HG02884 (cell line): Measurements from ENCODE around the gene FBXW12.

ENCODE experiments used
- ATAC-seq: cut with Tn5 transposase; IDR thresholded peaks from one replicate; pipeline ENCODE4 v1.9.1; 2021; ENCODE audit warnings: mild to moderate bottlenecking, moderate library complexity; ENCODE audit not compliant: unreplicated experiment

The FBXW12 gene

DNA sequence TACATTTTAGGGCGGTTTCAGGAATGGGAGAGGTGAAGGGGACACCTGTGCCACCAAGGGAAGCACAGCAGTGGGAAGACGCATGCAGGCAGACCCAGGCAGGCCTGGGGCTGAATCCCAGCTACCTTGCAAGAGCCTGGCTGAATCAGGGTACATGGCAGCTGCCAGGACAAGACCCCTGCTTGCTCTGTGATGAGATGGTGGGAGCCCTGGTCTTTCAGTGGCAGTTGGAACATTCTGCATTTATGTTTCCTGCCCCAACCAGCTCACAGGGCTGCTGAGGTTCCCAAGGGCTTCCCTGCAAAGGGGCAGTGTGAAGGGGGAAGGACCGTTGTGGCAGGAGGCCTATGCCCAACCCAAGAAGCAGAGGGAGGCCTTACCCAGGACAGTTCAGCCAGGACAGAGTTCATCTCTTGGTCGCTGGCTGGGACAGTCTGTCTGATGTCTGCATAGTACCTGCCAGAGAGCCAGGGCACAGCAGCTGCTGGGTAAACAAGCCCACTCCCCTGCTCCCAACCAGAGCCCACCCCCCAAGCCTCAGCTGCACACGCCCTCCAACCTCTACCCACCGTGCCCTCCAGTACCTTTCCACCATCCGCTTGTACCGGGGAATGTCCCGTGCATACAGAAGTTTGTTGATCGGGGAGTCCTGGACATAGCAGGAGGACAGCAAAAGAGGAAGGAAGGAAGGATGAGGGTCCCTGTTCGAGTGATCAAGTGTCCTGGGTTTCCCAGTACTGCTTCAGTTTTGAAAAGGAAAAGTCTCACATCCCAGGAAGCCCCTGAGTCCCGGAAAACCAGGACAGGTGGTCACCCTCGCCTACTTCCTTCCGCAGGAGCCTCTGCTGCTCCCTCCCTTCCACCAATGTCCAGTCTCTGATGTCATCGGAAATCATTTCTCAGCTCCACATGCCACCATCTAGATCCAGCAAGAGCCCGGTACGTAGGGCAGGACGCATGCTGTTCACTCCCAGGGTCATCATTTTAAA, 34.7 kb downstream of the FBXW12 start:
- no peak for ATAC-seq

DNA sequence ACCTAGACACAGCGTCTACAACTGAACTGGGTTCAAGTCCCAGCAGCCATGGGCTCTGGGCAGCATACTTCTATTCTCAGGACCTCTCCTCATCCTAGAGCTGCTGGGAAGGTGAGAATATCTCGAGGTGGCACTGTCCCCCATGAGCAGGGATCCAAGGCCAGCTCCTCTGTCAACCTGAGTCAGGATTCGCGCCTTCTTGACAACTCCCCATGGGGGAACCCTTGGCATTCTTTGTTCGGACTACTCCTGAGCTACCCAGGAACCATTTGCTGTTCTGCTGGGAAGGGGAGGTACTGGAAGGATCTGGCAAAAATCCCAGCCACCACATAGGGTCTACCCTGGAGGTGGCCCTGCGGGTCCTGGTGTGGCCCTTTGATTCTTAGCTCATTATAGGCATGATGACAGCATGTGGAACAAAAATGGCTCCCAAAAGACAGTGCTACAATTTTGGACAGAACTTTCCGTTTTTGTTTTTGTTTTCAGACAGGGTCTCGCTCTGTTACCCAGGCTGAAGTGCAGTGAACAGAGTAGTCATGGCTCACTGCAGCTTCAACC, 35.6 kb downstream of the FBXW12 start:
- ATAC-seq, result no peak

DNA sequence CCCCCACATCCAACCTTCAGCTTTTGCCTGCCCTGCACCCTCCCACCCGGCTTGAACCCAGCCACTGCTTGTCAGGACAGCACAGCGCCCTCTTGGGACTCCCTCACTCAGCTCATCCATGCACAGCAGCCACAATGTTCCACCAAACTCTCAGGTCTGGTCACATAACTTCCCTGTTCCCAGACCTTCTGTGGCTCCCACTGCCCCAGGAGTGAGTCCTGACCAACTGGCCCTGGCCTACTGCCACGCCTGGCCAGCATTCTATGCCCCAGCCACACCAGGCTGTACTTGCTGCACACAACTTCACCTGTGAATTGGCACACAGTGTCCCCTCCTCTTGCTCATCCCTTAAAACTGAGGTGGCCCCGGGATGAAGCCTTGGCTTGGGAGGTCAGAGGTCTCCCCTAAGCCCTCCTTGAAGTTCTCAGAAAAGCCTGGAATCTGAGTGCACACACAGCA, 36.8 kb downstream of the FBXW12 start:
- ATAC-seq, result no peak

DNA sequence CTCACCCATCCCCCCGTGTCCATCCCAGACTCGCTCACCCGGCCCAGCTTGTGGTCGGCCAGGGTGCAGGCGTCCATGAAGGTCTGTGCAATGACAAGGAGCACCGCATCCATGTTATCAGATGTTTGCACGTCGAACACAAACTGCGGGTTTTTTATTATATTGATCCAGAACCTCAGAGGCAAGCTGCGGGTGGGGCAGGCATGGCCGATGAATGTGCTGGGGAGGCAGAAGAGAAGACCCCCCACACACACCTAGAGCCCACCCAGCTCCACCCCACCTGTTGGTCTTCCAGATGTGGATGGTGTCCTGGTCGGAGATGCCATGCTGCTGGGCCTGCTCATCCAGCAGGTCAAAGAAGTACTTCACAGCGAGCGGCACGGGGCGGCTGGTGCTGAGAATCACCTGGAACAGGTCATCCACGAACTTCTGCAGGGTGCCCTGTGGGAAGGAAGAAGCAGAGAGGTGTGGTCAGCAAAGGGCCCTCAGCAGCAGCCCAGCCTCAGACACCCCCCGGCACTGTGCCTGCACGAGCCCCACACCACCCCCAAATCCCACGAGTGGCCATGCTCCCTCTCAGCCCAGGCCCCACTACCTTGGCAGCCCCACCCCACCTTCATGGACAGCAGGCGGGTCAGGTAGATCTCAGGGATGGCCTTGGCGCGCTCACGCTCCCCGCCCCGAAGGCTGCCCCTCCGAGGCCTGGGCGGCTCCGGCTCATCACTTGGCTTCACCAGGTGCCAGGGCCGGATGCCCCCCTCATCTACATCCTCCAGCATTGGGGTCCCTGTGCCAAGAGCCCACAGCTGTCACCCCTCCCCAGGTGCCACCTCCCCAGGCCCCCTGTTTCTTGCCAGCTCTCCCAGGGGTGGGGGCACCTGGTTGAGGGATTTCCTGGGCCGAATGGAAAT, 37.5 kb downstream of the FBXW12 start:
- ATAC-seq, result no peak

DNA sequence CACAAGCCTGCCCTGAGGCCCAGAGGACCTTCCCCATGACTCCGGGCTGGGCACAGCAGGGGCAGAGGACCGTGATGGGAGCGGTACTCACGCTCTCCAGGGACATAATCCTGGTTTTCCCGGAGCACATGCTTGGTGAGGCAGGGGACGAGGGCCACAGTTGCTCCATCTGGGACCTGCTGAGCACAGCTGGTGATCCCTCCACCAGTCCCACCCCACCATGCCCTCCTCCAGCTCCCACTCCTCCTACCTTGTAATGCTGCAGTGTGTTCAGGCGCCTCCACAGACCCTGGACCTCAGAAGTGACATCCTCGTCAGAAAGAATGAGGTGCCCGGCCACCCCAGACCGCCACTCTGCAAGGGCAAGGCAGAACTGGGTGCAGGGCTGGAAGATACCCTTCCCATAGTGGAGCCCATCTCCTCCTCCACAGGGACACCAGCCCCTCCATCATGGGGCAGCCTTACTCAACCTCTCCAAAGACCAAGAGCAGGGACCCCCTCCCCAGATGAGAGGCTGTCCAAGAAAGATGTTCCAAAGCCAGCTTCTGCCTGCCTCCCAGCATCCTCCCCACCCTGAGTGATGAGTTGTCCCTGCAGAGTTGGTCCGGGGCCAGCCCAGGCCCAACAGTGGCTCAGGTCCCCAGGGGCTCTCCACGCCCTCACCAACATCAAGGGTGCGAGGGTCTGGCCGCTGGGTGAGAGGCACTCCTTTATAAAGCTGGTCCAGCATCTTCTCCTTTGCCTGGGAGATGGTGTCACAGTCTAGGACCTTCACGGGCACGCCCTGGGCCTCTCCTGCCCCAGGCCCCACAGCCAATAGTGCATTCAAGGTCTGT, 38.4 kb downstream of the FBXW12 start:
- ATAC-seq, result no peak

DNA sequence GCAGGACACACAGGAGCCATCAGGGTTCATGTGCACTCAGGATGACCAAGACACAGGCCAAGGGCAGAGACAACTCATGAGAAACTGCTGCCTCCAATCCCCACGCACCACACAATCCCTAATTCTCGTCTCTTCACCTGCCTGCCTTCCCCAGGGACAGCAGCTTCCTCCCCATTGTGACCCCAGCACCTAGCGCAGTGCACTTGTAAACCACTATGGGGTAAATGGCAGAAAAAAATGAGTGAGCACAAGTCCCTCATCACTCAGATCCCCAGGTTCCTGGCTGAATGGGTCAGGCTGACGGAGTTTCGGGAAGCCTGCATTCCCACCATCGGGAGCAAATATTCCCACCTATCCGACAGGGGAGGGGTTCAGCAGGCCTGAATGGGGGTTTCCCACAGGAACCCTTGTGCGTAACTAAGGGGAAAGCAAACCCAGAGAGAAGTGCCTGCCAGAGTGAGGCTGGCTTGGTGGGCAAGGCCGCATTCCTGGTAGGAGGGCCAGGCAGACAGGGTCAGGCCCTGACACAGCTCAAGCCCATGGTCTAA, 39.1 kb downstream of the FBXW12 start:
- no peak for ATAC-seq

DNA sequence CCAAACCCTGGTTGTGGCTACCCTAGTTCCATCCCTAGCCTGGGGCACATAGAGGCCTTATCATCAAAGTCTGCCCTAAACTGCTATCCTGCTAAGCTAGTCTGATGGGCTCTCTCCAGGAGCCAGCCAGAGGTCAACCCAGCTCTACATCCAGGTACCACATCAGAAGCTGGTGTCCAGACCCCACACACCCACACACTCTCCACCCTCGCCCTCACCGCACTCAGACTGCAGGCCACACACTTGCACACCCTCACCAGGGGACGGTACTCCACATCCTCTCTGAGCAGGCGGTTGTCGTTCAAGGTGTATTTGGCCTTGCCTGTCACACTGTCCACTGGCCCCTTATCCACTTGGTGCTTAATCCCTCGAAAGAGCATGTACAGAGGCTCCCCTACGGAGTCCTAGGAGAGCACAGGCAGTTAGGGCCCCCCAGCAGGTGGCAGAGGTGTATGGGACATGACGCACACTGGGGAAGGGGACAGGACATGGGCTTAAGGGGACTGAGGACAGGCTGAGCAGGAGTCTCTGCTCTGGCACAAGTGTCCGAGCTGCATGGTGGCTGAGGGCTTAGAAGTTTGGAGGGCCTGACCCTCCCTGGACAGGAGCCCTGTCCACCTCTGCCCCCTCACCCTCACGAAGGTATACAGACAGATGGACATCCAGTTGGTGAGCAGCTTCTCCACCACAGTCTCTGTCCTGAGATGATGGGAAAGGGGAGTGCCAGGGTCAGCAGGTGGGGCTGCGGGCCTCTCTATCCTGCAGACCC, 39.8 kb downstream of the FBXW12 start:
- no peak for ATAC-seq

DNA sequence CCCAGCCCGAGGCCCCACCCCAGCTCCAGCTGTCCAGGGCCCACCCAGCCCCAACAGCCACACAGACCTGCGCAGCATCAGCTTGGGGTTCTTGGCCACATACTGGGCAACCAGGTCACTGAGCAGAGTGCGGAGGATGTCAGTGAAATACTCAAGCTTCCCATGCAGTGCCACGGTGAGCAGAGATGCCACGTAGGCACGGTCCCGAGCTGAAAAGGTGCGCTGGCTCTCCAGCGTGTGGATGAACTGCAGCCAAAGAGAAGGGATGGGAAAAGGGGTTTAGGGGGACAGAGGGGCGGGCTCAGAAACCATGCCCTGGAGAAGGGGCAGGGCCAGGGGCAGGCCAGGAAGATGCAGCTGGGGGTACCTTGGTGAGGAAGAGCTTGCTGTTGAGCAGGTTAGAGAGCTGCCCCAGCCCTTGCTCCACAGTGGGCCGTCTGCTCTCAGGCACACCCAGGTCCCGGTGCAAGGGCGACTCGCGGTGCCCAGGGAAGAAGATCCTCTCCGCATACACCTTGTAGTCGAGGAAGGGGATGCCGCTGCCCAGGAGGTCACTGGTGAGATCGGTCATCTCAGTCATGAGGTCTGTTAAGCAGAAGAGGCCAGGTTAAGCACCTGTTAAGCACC, 40.5 kb downstream of the FBXW12 start:
- ATAC-seq, result no peak

DNA sequence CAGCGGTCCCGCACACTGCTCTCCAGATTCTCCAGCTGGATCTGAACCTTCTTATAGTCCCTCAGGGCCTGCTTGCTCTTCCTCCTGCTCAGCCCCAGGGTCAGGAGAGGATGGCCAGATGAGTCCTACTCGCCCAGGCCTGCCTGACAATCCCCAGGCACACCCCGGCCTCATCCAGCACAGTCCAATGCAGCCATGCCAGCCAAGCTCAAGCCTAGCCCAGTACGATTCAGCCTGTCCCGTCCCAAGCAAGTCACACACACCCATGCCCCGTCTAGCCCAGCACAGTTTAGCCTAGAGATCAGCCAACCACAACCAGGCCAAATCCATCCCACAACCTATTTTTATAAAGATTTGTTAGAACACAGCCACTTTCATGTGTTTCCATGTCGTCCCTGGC, 41.1 kb downstream of the FBXW12 start:
- ATAC-seq, result no peak

DNA sequence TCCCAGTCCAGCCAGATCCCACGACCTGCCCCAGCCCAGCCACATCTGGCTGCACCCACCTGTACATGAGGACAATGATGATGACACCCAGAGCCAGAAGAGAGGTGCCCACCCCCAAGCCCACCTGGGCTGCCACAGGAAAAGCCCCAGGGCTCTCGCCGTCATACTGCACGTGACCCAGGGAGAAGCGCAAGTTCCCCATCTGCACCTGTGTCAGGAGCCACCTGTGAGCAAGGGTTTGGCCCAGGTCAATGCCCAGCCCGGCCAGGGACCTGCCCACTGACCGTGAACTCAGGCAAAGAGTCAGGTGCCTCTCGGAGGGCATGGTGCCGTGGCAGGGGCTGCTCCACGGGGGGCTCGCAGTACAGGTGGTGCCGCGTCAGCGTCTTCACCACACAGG, 41.6 kb downstream of the FBXW12 start:
- no peak for ATAC-seq

DNA sequence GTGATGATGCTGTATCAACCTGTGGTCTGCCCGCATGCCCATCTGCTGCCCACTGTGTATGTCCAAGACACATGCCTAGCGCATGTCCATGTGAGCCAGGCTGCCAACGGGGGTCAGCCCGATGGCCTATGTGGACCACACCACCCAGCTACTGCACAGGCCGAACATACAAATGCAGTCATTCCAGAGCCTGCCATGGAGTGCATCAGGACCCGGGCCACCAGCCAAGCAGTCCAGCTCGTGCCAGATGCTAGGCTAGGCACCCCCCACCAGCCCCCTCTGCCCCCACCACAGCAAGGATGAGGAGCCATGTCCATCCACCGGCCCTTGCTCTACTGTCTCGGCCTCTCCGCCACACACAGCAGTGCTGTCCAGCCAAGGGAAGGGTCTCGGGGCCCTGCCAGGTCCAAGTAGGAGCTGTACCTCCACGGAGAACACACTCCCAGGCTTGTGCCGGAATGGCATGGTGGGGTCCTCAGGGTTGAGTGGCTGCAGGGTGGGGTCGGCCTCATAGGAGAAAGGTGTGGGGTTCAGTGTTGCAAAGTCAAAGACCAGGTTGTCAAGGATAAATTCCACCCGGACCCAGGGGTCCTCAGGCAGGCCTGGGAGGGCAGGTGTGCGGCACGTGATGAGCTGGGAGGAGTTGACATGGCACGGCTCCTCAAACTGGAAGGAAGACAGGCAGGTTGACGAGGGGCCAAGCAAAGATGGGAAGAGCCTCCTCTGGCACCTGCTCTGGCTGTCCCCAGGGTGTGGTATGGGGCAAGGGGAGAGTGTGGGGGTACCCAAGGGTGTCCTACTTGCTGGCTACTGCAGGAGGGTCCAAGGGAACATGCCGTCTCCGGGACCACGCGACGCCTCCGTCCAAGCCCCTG, 42.6 kb downstream of the FBXW12 start:
- ATAC-seq, result no peak

DNA sequence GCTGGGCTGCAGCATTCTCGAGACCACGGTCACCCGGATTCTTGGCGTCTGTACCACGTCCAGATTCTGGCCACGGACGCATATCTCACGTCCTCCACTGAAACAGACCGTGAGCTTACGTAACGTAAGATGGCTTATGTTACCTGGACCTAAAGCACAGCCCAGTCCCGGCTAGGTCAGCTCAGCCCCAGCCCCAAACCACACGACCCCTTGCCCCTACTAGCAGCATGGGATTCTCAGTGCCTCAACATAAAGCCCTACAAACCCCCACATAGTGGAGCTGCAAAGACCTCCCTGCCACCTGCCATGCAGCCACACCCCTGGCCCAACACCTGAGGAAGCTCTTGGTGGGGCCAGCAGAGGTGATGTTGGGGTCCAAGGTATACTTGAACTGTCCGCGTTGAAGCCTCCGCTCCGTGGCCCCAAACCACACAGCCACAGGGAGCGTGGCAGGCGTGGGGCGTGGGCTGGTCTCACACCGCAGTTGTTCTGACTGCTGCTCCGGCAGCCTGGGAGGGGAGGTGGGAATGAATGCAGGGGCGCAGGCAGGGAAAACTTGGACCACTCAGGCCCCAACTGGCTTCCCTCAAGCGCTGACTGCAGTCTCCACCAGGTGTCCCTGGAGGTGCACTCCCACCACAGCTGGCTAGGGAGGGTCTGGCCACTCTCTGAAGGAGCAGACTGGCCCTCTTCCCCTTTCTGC, 43.4 kb downstream of the FBXW12 start:
- ATAC-seq, result no peak

DNA sequence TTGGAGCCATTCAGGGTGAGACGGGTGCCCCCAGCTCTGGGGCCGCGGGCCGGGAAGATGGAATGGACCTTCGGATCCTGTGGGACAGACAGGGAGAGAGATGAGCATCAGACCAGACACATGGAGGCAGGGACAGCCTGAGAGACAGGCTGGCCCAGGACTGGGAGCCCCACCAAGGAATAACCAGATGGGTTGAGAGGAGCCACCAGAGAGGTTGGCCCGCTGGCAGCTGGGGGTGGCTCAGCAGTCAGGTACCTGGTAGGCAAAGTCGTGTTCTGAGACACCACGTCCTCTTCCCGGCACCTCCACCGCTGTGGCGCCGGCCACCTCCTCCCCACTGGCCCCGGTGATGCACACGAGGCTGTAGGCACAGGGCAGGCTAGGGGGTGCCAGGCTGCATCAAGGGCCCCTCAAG, 44.1 kb downstream of the FBXW12 start:
- no peak for ATAC-seq

DNA sequence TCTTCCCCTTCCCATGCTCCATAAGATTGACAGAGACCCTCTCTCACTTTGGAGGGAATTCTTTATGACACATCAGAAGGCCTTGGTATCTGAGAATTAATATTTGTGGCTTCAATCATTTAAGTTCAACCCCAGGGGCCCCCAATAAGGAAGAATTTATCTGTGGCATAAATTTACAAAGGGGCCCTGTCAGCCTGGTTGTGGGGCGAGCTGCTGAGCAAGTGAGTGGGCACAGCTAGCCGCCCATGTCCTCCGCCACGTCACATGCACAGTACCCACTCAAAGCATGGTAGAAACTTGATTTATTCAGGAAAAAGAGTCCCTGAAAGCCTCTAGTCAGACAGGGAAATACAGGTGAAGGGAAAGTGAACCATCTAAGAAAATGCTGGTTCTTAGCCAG, 44.5 kb downstream of the FBXW12 start:
- ATAC-seq, result no peak

DNA sequence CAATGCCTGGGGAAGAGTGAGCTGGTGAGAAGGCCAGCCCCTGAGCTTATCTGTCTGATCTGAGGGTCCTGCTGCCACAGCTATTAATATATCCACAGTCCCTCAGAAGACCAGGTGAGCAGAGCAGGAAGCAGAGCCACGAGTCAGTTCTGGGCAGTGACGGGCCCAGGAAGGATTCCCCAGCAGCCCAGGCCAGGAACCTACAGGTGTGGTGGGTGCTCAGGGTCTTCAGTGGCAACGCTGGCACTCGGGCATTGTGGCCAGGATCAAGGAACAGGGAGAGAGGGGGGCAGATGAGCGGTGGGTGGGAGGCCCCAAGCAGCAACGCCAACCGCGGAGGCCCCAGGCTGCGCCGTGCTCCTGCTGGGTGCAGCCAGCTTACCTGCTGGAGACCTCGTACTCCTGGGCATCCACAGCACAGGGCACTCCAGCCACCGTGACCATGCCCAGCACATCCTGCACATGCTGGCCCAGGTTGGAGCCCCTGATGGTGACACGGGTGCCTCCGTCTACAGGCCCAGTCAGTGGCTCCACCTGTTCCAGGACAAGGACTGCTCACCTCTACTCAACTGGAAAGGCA, 45.6 kb downstream of the FBXW12 start:
- ATAC-seq, result no peak

DNA sequence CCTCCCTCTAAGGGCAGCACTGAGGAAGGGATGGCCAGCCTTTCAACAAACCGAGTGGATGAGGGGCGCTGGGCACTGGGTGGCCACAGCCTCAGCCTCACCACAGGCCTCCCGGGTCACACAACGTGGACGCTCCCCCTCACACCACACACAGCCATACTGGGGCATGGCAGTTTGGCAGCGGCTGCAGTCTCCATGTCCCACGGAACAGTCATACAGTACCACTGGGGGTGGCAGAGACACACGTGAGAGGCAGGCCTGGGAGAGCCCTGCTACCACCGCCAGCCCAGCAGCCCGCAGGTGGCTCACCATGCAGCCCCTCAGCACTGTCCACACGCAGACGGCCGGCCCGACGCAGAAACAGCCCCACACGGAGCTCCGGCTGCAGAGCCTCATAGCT, 46.1 kb downstream of the FBXW12 start:
- ATAC-seq, result no peak

DNA sequence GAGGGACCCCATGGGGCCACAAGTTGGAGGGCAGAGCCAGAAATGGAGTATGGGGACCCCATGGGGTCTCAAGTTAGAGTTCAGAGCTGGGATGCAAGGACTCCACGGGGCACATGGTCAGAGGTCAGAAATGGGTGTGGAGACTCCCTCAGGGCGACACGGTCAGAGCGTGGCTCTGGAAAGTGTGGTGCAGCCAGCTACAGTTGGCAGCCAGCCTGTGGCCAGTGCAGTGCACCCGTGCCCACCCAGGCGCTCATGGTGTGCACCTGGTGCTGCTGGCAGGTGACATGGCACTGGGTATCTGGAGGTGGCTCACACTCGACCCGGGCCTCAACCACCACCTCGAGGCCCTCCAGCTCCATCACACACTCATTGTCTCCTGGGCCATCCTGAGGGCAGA, 46.6 kb downstream of the FBXW12 start:
- no peak for ATAC-seq
